Activated CD8-positive, alpha-beta memory T cell treated with anti-CD3 and anti-CD28 coated beads, Interleukin-2, amount 10 ng/mL, durations not matched to agents 7 days and 5 days (primary cell): ENCODE measurements around the gene PROSER3. TPM values are rescaled to one million over a fixed set of nuclear protein-coding genes. Genes with fewer than 3 reads are reported as not detected.

Source experiments
- ATAC-seq: fragments of 150-1000 bp; cut with Tn5 transposase; one replicate; pipeline ENCODE4 v1.10.0; 2021; ENCODE audit warnings: moderate library complexity
- CTCF ChIA-PET: fragments of 350-600 bp; sonication (Branson Sonifier 250); formaldehyde crosslinking; loops from one replicate; lab custom pipeline; 2021; ENCODE audit warnings: antibody characterized with exemption; lab: Charles Lee
- DNase-seq: peaks from one replicate; pipeline ENCODE4 v3.0.0-alpha.2; 2020
- H3K27ac Mint-ChIP-seq: one replicate; pipeline ENCODE4 v1.8.0; 2021; ENCODE audit warnings: mild to moderate bottlenecking, mixed read lengths
- H3K27me3 Mint-ChIP-seq: one replicate; pipeline ENCODE4 v1.8.0; 2021; ENCODE audit warnings: mixed read lengths
- H3K36me3 Mint-ChIP-seq: one replicate; pipeline ENCODE4 v1.8.0; 2021; ENCODE audit warnings: mild to moderate bottlenecking, mixed read lengths
- H3K4me1 Mint-ChIP-seq: one replicate; pipeline ENCODE4 v1.8.0; 2021; ENCODE audit warnings: mixed read lengths
- H3K4me3 Mint-ChIP-seq: one replicate; pipeline ENCODE4 v1.8.0; 2021; ENCODE audit warnings: mild to moderate bottlenecking, moderate library complexity, mixed read lengths
- H3K9me3 Mint-ChIP-seq: one replicate; pipeline ENCODE4 v1.8.0; 2022; ENCODE audit warnings: low read depth, mixed read lengths
- total RNA-seq, 2 experiments: library from RNA; stranded (reverse); gene quantifications; one replicate each; pipeline ENCODE4 v1.2.3, GENCODE V29; 2021

Gene PROSER3
- total RNA-seq, 2 experiments from 2014 or later = 46.5 to 57.8 TPM

DNA sequence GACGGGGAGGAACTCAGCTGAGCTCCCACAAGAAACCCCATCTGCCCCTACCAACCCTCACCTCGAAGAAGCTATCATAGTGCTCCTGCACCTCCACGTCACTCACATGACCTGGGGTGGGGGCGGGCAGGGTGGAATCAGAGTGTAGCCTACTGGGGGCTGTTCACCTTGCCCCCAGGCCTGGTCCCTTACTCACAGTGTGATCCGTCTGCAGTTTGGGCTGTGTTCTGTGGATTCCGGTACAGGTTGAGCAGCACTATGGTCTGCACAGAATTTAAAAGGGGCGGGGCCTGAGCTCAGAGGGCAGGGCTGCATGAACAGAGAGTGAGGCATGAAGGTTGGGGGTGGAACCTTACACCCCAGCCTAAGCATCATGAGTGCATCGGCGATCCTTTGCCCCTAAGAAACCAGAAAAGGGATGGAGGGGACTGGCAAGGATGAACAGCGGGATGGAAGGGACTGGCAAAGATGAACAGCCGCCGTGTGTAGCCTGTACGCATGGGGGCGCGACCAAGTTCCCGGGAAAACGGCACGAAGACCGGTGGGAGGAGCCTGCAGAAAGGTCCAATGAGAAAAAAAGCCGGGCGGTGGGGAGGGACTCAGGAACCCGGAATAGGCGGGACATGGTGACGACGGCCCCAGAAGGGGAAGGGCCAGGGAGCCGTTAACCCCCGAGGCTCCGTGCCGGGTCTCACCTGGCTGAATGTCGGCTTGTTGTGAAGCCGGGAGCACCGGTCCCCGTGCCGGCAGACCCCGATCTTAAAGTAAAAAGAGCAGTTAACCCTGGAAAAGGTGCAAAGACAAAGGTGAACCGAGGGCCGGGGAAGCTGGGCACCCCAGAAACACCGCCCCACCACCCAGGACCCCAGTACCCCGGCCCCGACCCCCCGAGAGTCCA, 13.3 kb upstream of the PROSER3 start:
- peaks cover 61% of the 10 kb centered on the region for H3K4me1 Mint-ChIP-seq
- H3K9me3 Mint-ChIP-seq = no peaks in the 10 kb centered on the region
- H3K27ac Mint-ChIP-seq = peak overlapping the region; percentile 100
- ATAC-seq (peak; percentile 58), DNase-seq (peak; percentile 97)
- no peaks in the 10 kb centered on the region for H3K27me3 Mint-ChIP-seq
- H3K36me3 Mint-ChIP-seq = peaks cover 10% of the 10 kb centered on the region
- peak overlapping the region; percentile 89 for H3K4me3 Mint-ChIP-seq
- CTCF ChIA-PET = interaction anchor here (0.9 to 2.7 kb wide), 10 partner anchors 16 to 159 kb away, joined by 3 to 12 read pairs (median 4); no protein-coding TSS in a partner anchor

GRCh38 chr19:35745328-35746086, 12.5 kb upstream of the PROSER3 start, which contains the start of the genes PSENEN and U2AF1L4:
Gene PSENEN (plus strand): TSS chr19:35745651. CDS start chr19:35745931, 280 bp downstream.
Gene U2AF1L4 (minus strand): TSS chr19:35745418. CDS start chr19:35745391, 27 bp downstream.
- Mint-ChIP-seq H3K4me3 (peak within 1 kb of the TSS; percentile 89), H3K9me3 (no peaks in the 10 kb centered on the region), H3K27ac (peak within 1 kb of the TSS; percentile 100), H3K4me1 (peaks cover 67% of the 10 kb centered on the region), H3K36me3 (peaks cover 10% of the 10 kb centered on the region), H3K27me3 (no peaks in the 10 kb centered on the region)
- DNase-seq = peak; percentile 99
- ATAC-seq = peak; percentile 58
- CTCF ChIA-PET = interaction anchor here (0.6 to 2.7 kb wide), 10 partner anchors 15 to 1340 kb away, joined by 3 to 12 read pairs (median 4); no protein-coding TSS in a partner anchor

- CTCF ChIA-PET = interaction anchor here (0.6 to 2.7 kb wide), 6 partner anchors 15 to 1341 kb away, joined by 3 to 12 read pairs (median 4); no protein-coding TSS in a partner anchor
These were observed 11.9 kb upstream of the PROSER3 start for GRCh38 chr19:35746087-35746462.

GRCh38 chr19:35746531-35746930, 11.4 kb upstream of the PROSER3 start:
- Mint-ChIP-seq H3K36me3 (peaks cover 10% of the 10 kb centered on the region), H3K27me3 (no peaks in the 10 kb centered on the region), H3K27ac (peak overlapping the region; percentile 100), H3K9me3 (no peaks in the 10 kb centered on the region), H3K4me3 (peak overlapping the region; percentile 89), H3K4me1 (peaks cover 64% of the 10 kb centered on the region)
- CTCF ChIA-PET = interaction anchor here (2.2 to 2.7 kb wide), 2 partner anchors 11 to 52 kb away, joined by 5 to 12 read pairs; partner anchors contain the start of gene PROSER3
- ATAC-seq = no peak
- no peak for DNase-seq

More at GRCh38 chr19:35746087-35746462, 11.9 kb upstream of the PROSER3 start:
- Mint-ChIP-seq H3K4me1 (peaks cover 64% of the 10 kb centered on the region), H3K36me3 (peaks cover 10% of the 10 kb centered on the region), H3K27me3 (no peaks in the 10 kb centered on the region), H3K27ac (peak overlapping the region; percentile 100), H3K4me3 (peak overlapping the region; percentile 89), H3K9me3 (no peaks in the 10 kb centered on the region)
- DNase-seq = no peak
- no peak for ATAC-seq

DNA sequence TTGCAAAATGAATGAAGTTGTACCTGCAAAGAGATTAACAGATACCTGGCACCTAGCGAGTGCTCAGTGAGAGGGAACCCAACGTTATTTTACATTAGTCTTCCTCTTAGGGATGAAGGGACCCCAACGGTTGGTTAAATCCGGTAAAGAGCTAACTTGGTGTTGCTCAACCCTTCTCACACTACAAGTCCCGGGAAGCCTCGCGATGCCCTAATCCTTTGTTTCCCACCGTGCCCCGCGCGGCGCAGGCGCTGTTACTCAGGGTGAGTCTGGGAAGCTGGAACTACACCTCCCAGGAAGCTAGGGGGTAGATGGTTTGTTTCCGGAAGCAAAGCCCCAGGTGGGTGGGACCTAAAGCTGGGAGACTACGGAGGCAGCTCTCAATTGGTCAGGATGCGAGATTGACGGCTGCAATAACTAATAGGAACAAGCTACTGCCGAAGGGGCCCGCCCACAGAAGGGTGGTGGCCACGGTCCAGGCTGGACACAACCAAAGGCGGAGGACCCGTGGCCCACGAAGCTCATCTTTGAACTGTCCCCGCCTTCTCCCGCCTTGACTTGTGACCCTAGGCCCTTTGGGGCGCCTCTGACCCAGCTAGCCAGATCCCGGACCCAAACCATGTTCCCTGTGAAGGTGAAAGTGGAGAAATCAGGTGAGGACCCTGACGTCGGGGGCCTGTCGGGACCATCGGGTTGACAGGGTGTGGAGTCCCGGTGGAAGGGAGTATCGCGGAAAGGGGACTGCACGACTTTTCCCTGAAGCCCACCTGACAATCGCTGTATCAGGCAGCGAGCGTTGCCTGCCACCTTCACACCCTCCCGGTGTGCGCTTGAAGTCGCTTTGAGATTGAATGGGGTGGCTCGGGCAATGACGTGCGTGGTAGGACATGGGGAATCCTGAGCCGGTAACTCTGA, 9.6 kb upstream of the PROSER3 start, which contains the start of gene LIN37:
Gene LIN37 (plus strand): TSS at position 471 of the 915 bp plus-strand sequence. CDS start 149 bp downstream, at position 620.
- Mint-ChIP-seq H3K27me3 (no peaks in the 10 kb centered on the region), H3K9me3 (no peaks in the 10 kb centered on the region), H3K4me1 (peaks cover 52% of the 10 kb centered on the region), H3K4me3 (peak within 1 kb of the TSS; percentile 96), H3K27ac (peak within 1 kb of the TSS; percentile 96), H3K36me3 (peaks cover 4% of the 10 kb centered on the region)
- peak; percentile 100 for DNase-seq
- CTCF ChIA-PET = interaction anchor here (0.8 to 2.2 kb wide), 11 partner anchors 8 to 184 kb away, joined by 3 to 9 read pairs (median 5); partner anchors contain the start of gene PROSER3
- ATAC-seq = peak; percentile 77

DNA sequence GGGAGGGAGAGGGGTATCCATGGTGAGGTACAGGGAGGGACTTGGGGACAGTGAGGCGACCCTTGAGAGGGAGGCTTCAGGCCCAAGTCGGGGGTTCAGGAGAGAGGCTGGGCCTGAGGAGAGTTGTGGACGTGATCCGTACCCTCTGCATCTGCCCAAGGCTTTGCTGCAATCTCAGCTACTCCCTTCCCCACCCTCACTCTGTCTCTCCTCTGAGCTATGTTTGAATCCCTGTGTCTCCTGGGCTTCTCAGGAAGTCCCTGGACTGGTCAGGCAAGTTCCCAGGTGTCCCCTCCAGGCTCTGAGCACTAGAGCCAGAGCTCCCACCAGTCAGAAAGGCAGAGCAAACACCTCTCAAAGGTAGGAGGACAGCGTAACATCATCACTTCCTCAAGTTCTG, 7.8 kb upstream of the PROSER3 start:
- peak; percentile 37 for DNase-seq
- Mint-ChIP-seq H3K4me3 (no peak overlapping the region), H3K4me1 (peaks cover 40% of the 10 kb centered on the region), H3K36me3 (no peaks in the 10 kb centered on the region), H3K27me3 (no peaks in the 10 kb centered on the region), H3K27ac (no peak overlapping the region), H3K9me3 (no peaks in the 10 kb centered on the region)
- ATAC-seq = no peak
- CTCF ChIA-PET = no interaction called here

DNA sequence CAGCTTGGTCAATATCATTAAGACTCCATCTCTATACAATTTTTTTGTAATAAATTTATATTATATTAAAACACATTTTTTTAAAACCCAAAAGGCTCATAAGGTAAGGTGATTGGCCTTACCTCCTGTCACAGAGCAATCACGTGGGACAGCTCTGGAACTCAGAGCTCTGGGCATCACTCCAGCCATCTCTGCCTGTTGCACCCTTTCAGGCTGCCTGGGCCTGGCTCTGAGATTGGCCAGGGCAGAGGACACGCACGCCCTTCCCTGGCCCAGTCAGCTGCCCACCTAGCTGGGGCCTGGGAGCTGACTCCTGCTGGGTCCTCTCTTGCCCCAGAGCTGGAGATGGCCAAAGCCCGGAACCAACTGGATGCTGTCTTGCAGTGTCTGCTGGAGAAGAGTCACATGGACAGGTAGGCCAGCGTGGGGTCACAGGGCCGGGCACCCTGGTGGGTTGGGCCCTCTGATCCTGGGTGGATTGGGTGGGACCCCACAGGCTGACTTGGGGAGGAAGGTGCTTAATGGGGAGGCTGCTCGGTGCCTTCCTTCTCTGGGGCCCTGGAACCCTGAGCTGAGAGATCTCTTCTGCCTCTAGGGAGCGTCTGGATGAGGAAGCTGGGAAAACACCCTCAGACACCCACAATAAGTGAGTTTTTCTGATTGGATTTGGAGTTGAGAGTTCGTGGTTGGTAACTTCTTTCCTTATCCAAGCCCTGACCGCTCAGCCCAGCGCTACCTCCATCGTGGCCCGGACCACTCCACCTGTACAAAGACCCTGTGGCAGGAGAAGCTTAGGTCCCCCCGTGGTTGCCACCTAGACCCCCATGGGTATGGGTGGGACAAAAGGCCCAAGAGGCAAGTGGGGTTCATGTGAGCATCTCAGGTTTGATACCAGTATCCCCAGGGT, 5.9 kb upstream of the PROSER3 start:
- ATAC-seq = no peak
- DNase-seq = peak; percentile 38
- Mint-ChIP-seq H3K27ac (no peak overlapping the region), H3K9me3 (no peaks in the 10 kb centered on the region), H3K27me3 (no peaks in the 10 kb centered on the region), H3K4me1 (peaks cover 35% of the 10 kb centered on the region), H3K4me3 (no peak overlapping the region), H3K36me3 (peaks cover 4% of the 10 kb centered on the region)
- CTCF ChIA-PET = interaction anchor here (1.0 kb wide), 1 partner anchor 12 kb away, joined by 3 read pairs; no protein-coding TSS in a partner anchor

DNA sequence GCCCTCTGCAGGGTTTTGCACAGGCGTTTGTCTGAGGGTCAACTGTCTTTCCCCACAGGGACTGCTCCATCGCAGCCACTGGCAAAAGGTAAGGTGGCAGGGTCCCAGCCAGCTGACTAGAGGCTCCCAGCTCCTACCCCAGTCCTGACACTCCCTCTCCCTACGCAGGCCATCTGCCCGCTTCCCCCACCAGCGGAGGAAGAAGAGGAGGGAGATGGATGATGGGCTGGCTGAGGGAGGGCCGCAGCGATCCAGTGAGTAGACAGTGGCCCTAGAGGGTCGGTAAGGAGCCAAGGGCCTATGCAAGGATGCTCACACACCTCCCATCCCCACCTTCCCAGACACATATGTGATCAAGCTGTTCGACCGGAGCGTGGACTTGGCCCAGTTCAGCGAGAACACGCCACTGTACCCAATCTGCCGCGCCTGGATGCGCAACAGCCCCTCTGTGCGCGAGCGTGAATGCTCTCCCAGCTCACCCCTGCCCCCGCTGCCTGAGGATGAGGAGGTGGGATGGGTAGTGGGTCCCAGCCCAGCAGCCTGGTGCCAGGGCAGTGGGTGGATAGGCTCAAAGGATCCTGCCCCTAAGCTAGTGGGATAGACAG, 5.1 kb upstream of the PROSER3 start:
- peak; percentile 41 for DNase-seq
- peaks cover 36% of the 10 kb centered on the region for H3K4me1 Mint-ChIP-seq
- H3K27ac Mint-ChIP-seq = no peak overlapping the region
- no peak for ATAC-seq
- peaks cover 5% of the 10 kb centered on the region for H3K36me3 Mint-ChIP-seq
- H3K9me3 Mint-ChIP-seq = no peaks in the 10 kb centered on the region
- no peaks in the 10 kb centered on the region for H3K27me3 Mint-ChIP-seq
- CTCF ChIA-PET = no interaction called here
- no peak overlapping the region for H3K4me3 Mint-ChIP-seq

- ATAC-seq (no peak), DNase-seq (peak; percentile 38)
- Mint-ChIP-seq H3K4me3 (no peak overlapping the region), H3K9me3 (no peaks in the 10 kb centered on the region), H3K27ac (no peak overlapping the region), H3K36me3 (peaks cover 6% of the 10 kb centered on the region), H3K27me3 (no peaks in the 10 kb centered on the region), H3K4me1 (peaks cover 30% of the 10 kb centered on the region)
- CTCF ChIA-PET = interaction anchor here (0.5 kb wide), 1 partner anchor 61 kb away, joined by 3 read pairs; no protein-coding TSS in a partner anchor
These were observed 4.2 kb upstream of the PROSER3 start for GRCh38 chr19:35753634-35754369.

DNA sequence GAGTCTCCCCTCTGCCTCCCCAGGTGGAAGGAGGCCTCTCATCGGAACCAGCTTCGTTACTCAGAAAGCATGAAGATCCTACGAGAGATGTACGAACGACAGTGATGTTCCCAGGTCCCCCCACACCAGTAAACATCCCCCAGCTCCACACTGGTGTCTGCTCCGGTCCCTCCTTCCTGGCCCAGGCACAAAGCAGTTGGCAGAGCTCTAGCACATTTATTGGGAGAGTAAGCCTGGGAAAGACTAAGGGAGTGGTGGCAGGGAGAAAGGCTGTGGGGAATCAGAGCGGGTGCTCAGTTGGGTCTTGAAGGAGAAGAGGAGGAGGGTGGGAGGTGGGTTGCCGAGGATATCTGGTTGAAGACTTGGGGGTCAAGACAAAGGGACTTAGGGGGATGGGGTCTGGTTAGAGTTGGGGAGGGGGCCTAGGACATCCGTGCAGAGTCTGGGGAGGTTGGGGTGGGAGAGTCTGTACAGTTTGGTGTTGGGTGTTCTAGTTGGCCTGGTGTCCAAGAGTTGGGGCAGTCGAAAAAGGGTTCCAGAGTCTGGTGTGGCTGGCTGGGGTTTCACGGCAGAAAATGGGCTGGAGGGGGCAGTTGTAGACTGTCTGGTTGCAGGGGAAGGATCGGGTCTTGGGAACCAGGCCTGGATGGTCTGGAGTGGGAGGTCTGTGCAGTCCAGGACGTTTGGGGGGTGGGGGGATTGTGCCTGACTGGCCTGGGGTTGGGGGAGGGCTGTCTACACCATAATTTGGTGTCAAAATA, 3.4 kb upstream of the PROSER3 start:
- Mint-ChIP-seq H3K4me1 (peaks cover 33% of the 10 kb centered on the region), H3K36me3 (peaks cover 10% of the 10 kb centered on the region), H3K27ac (no peak overlapping the region), H3K9me3 (no peaks in the 10 kb centered on the region), H3K27me3 (no peaks in the 10 kb centered on the region), H3K4me3 (no peak overlapping the region)
- DNase-seq (peak; percentile 37), ATAC-seq (no peak)
- CTCF ChIA-PET = interaction anchor here (0.5 kb wide), 1 partner anchor 62 kb away, joined by 3 read pairs; no protein-coding TSS in a partner anchor
